H9 (cell line): ENCODE measurements around the gene DIP2A. TPM values are rescaled to one million over a fixed set of nuclear protein-coding genes. Genes with fewer than 3 reads are reported as not detected.

Experiments used
- DNase-seq: peaks from one replicate; pipeline ENCODE4 v3.0.0-alpha.2; 2017
- H2AFZ ChIP-seq: one replicate; pipeline ENCODE4 v1.6.1; 2013; ENCODE audit warnings: mild to moderate bottlenecking, low read length, control low read depth, moderate library complexity
- H2AK5ac ChIP-seq: 2 replicates; pipeline ENCODE4 v1.6.1; 2013; ENCODE audit warnings: low read length, control low read depth, mixed read lengths; ENCODE audit not compliant: insufficient read length
- H2BK120ac ChIP-seq: one replicate; pipeline ENCODE4 v1.6.1; 2013; ENCODE audit warnings: low read depth, mild to moderate bottlenecking, low read length, control low read depth, inconsistent platforms; ENCODE audit not compliant: poor library complexity, severe bottlenecking
- H2BK12ac ChIP-seq: 2 replicates; pipeline ENCODE4 v1.6.1; 2013; ENCODE audit warnings: low read length, control low read depth, mixed read lengths, low read depth; ENCODE audit not compliant: insufficient read length
- H2BK15ac ChIP-seq: 2 replicates; pipeline ENCODE4 v1.6.1; 2013; ENCODE audit warnings: low read depth, low read length, control low read depth
- H2BK20ac ChIP-seq: one replicate; pipeline ENCODE4 v1.6.1; 2013; ENCODE audit warnings: low read depth, mild to moderate bottlenecking, low read length, control low read depth, inconsistent platforms; ENCODE audit not compliant: poor library complexity, severe bottlenecking
- H2BK5ac ChIP-seq: 2 replicates; pipeline ENCODE4 v1.6.1; 2013; ENCODE audit warnings: low read length, control low read depth, mixed read lengths; ENCODE audit not compliant: insufficient read length
- H3K14ac ChIP-seq: 2 replicates; pipeline ENCODE4 v1.6.1; 2013; ENCODE audit warnings: low read length, control low read depth; ENCODE audit not compliant: insufficient read depth
- H3K18ac ChIP-seq: 2 replicates; pipeline ENCODE4 v1.6.1; 2013; ENCODE audit warnings: low read depth, mild to moderate bottlenecking, mixed read lengths, low read length, control low read depth; ENCODE audit not compliant: insufficient read length
- H3K23ac ChIP-seq: 2 replicates; pipeline ENCODE4 v1.6.1; 2013; ENCODE audit warnings: low read length, control low read depth, mixed read lengths, low read depth; ENCODE audit not compliant: insufficient read length
- H3K23me2 ChIP-seq: 2 replicates; pipeline ENCODE4 v1.6.1; 2013; ENCODE audit warnings: low read depth, mild to moderate bottlenecking, mixed read lengths, low read length, control low read depth; ENCODE audit not compliant: insufficient read length, poor library complexity, severe bottlenecking
- H3K27ac ChIP-seq: 2 replicates; pipeline ENCODE4 v1.5.1; 2013; ENCODE audit warnings: low read length, control low read depth, mixed read lengths, low read depth; ENCODE audit not compliant: insufficient read length
- H3K27me3 ChIP-seq: 2 replicates; pipeline ENCODE4 v1.6.1; 2013; ENCODE audit warnings: low read length, control low read depth, inconsistent platforms; ENCODE audit not compliant: insufficient read depth
- H3K4ac ChIP-seq: 2 replicates; pipeline ENCODE4 v1.6.1; 2013; ENCODE audit warnings: low read depth, mild to moderate bottlenecking, control low read depth, inconsistent platforms, low read length, moderate library complexity
- H3K4me1 ChIP-seq: 2 replicates; pipeline ENCODE4 v1.6.1; 2013; ENCODE audit warnings: low read length, control low read depth, inconsistent platforms; ENCODE audit not compliant: insufficient read depth
- H3K4me2 ChIP-seq: 2 replicates; pipeline ENCODE4 v1.6.1; 2013; ENCODE audit warnings: low read length, control low read depth, mixed read lengths; ENCODE audit not compliant: insufficient read length, insufficient read depth
- H3K56ac ChIP-seq: 2 replicates; pipeline ENCODE4 v1.6.1; 2013; ENCODE audit warnings: low read depth, mild to moderate bottlenecking, mixed read lengths, low read length, control low read depth; ENCODE audit not compliant: insufficient read length
- H3K79me1 ChIP-seq: 2 replicates; pipeline ENCODE4 v1.6.1; 2013; ENCODE audit warnings: low read depth, mild to moderate bottlenecking, moderate library complexity, low read length, control low read depth, inconsistent platforms; ENCODE audit not compliant: insufficient read depth, poor library complexity, severe bottlenecking
- H3K79me2 ChIP-seq: 2 replicates; pipeline ENCODE4 v1.6.1; 2013; ENCODE audit warnings: low read length, control low read depth, inconsistent platforms; ENCODE audit not compliant: insufficient read depth
- H3K9ac ChIP-seq: 2 replicates; pipeline ENCODE4 v1.6.1; 2013; ENCODE audit warnings: low read length, control low read depth, mixed read lengths; ENCODE audit not compliant: insufficient read length; ENCODE audit errors: extremely low read depth
- H3K9me3 ChIP-seq: one replicate; pipeline ENCODE4 v1.6.1; 2013; ENCODE audit warnings: low read depth, low read length, inconsistent platforms; ENCODE audit not compliant: control insufficient read depth
- H3T11ph ChIP-seq: one replicate; pipeline ENCODE4 v1.6.1; 2013; ENCODE audit warnings: mild to moderate bottlenecking, low read length, control low read depth, inconsistent platforms
- H4K20me1 ChIP-seq: one replicate; pipeline ENCODE4 v1.6.1; 2013; ENCODE audit not compliant: control insufficient read depth, insufficient read length, insufficient read depth
- H4K5ac ChIP-seq: 2 replicates; pipeline ENCODE4 v1.6.1; 2013; ENCODE audit warnings: low read depth, mild to moderate bottlenecking, mixed read lengths, low read length, control low read depth; ENCODE audit not compliant: insufficient read length
- H4K8ac ChIP-seq: replicated peaks from 2 replicates; pipeline ENCODE4 v1.6.1; 2013; ENCODE audit warnings: low read length, control low read depth, mixed read lengths, low read depth; ENCODE audit not compliant: insufficient read length
- H4K91ac ChIP-seq: 2 replicates; pipeline ENCODE4 v1.6.1; 2013; ENCODE audit warnings: low read depth, mild to moderate bottlenecking, moderate library complexity, mixed read lengths, low read length, control low read depth; ENCODE audit not compliant: insufficient read length
- H3K27ac Mint-ChIP-seq, 3 experiments: 2 replicates in 2 of 3; 3 replicates in 1 of 3; pipeline ENCODE4 v1.8.0; 2020 to 2021; ENCODE audit warnings: mixed read lengths in 3 of 3, mild to moderate bottlenecking in 1 of 3, moderate library complexity in 1 of 3
- H3K27me3 Mint-ChIP-seq: 2 replicates; pipeline ENCODE4 v1.8.0; 2021; ENCODE audit warnings: low read depth, mild to moderate bottlenecking, moderate library complexity, mixed read lengths
- H3K36me3 Mint-ChIP-seq, 3 experiments: 2 replicates in 2 of 3; 3 replicates in 1 of 3; pipeline ENCODE4 v1.8.0; 2020 to 2021; ENCODE audit warnings: low read depth in 3 of 3, mixed read lengths in 3 of 3; ENCODE audit not compliant: insufficient read depth in 1 of 3
- H3K4me1 Mint-ChIP-seq, 2 experiments: 2 replicates each; pipeline ENCODE4 v1.8.0; 2020; ENCODE audit warnings: mixed read lengths in 2 of 2
- H3K4me3 Mint-ChIP-seq, 2 experiments: 2 replicates in 1 of 2; 3 replicates in 1 of 2; pipeline ENCODE4 v1.8.0; 2020 to 2021; ENCODE audit warnings: mild to moderate bottlenecking in 2 of 2, mixed read lengths in 2 of 2, moderate library complexity in 1 of 2
- H3K9me3 Mint-ChIP-seq, 2 experiments: 2 replicates in 1 of 2; 3 replicates in 1 of 2; pipeline ENCODE4 v1.8.0; 2020; ENCODE audit warnings: mild to moderate bottlenecking in 2 of 2, mixed read lengths in 2 of 2, moderate library complexity in 1 of 2
- CTCF ChIP-seq: fragments of 200-600 bp; sonication (generic); conservative IDR thresholded peaks from 3 replicates; pipeline ENCODE4 v1.8.0; 2021; ENCODE audit warnings: antibody characterized with exemption, mild to moderate bottlenecking
- WGBS: extraction: QIAGEN DNeasy Blood & Tissue Kit; methylation state at CpG from one replicate; pipeline ENCODE4 v1.1.7; 2013; ENCODE audit warnings: missing lambda C conversion rate, low lambda C conversion rate, mixed read lengths; ENCODE audit not compliant: insufficient read length; ENCODE audit errors: extremely low coverage; 5-methylcytosine and 5-hydroxymethylcytosine counted together
- total RNA-seq: library from RNA; stranded (reverse); gene quantifications from 2 replicates; pipeline ENCODE4 v1.2.1, GENCODE V29; 2021

The DIP2A gene
- total RNA-seq, 1 experiment from 2014 or later = 25.2 TPM

GRCh38 chr21:46606427-46606813, 147.7 kb downstream of the DIP2A start:
- Histone ChIP-seq H3K14ac (no peak overlapping the region), H2BK20ac (no peak overlapping the region), H3T11ph (no peak overlapping the region), H2BK5ac (no peak overlapping the region), H3K18ac (no peak overlapping the region), H3K9ac (no peak overlapping the region), H3K79me1 (no peaks in the 10 kb centered on the region), H3K4me2 (no peak overlapping the region), H4K5ac (no peak overlapping the region), H3K27ac (no peak overlapping the region), H3K23ac (no peak overlapping the region), H2BK15ac (no peak overlapping the region), H3K4me1 (no peaks in the 10 kb centered on the region), H2BK12ac (no peak overlapping the region), H2BK120ac (no peak overlapping the region), H3K9me3 (no peaks in the 10 kb centered on the region), H2AK5ac (no peak overlapping the region), H3K4ac (no peak overlapping the region), H3K23me2 (no peaks in the 10 kb centered on the region), H2AFZ (no peak overlapping the region), H4K8ac (no peak overlapping the region), H4K20me1 (no peaks in the 10 kb centered on the region), H3K56ac (no peak overlapping the region), H3K27me3 (no peaks in the 10 kb centered on the region), H3K79me2 (no peaks in the 10 kb centered on the region), H4K91ac (no peak overlapping the region)
- no peak for TF ChIP-seq CTCF
- Mint-ChIP-seq H3K9me3 (peaks cover 8 to 15% of the 10 kb centered on the region in 2 experiments; a peak in 4 of 5 replicates), H3K27ac (no peak overlapping the region), H3K4me3 (no peak overlapping the region), H3K27me3 (peaks cover 10% of the 10 kb centered on the region), H3K36me3 (no peaks in the 10 kb centered on the region; a peak in 1 of 7 replicates), H3K4me1 (peaks cover 16 to 32% of the 10 kb centered on the region in 2 experiments)
- DNase-seq = no peak
- no CpG with 5 or more reads among the region's 7 CpGs for WGBS
